Activated T-helper 2 cell treated with anti-CD3 and anti-CD28 coated beads, Interferon-gamma antibody, Interleukin-2, Interleukin-4, amounts not matched to agents 10 μg/mL and 5 μg/mL and 100 μg/mL, durations not matched to agents 14 hours and 24 hours and 36 hours (primary cell): ENCODE data around the gene SHD. TPM values are rescaled to one million over a fixed set of nuclear protein-coding genes. Genes with fewer than 3 reads are reported as not detected.

ENCODE experiments used
- DNase-seq: peaks from one replicate; pipeline ENCODE4 v3.0.0; 2021; ENCODE audit warnings: low spot score
- H3K27ac Mint-ChIP-seq: one replicate; pipeline ENCODE4 v1.8.0; 2021; ENCODE audit warnings: mixed read lengths
- H3K27me3 Mint-ChIP-seq: one replicate; pipeline ENCODE4 v1.8.0; 2021; ENCODE audit warnings: low read depth, mixed read lengths
- H3K36me3 Mint-ChIP-seq: one replicate; pipeline ENCODE4 v1.8.0; 2021; ENCODE audit warnings: low read depth, mixed read lengths
- H3K4me1 Mint-ChIP-seq: one replicate; pipeline ENCODE4 v1.8.0; 2021; ENCODE audit warnings: low read depth, mixed read lengths
- H3K4me3 Mint-ChIP-seq: one replicate; pipeline ENCODE4 v1.8.0; 2021; ENCODE audit warnings: low read depth, mild to moderate bottlenecking, moderate library complexity, mixed read lengths
- H3K9me3 Mint-ChIP-seq: one replicate; pipeline ENCODE4 v1.8.0; 2021; ENCODE audit warnings: mixed read lengths
- intact Hi-C: fragments of 100-400 bp; cut with micrococcal nuclease; formaldehyde crosslinking; loops from one replicate; pipeline ENCODE4 v1.15.1; 2023
- total RNA-seq: library from RNA; stranded (reverse); gene quantifications from 2 replicates; pipeline ENCODE4 v1.2.3, GENCODE V29; 2022

SHD gene
- total RNA-seq, 1 donor from 2014 or later = 0.46 TPM

DNA sequence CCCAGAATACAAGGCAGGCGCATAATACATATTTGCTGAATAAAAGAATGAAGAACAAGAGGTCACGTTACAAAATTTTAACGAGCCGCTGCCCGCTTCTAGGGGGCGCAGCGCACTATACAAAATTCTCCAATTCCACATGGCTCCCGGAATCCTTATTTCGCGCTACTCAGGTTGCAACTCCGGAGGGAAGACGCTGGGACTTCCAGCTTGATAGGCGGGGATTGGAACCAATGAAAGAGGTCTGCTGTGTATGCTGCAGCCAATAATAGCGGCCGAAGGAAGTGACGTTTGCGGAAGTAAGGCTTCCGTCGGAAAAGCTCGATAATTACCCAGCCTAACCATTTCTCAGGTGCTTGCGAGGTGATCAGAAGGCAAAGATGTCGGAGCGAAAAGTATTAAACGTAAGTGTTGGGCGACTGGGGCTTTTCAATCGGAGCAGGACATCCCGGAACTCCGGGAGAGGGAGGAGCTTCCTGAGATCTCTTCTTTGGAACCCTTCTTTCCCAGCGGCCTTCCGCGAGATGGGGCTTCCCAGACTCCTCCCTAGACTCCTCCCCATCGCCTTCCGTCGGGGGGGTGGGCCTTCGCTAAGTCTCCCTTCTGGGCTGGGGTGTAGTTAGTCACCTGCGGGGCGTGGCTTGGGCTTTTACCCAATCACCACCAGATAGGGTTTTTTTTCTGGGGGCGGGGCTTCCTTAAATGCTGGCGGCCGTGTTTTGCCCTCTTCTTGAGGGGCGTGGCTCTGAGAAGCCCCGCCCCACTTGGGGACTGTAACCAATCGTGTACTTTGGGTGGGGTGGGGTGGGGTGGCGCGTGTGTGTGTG lies 32.1 kb upstream of the SHD start, which contains the start of gene YJU2:
YJU2 (plus strand) TSS at position 314 of the 827 bp plus-strand sequence; CDS start at position 381, 67 bp downstream.
- intact Hi-C loops = loop anchor here (1.0 to 5.0 kb wide), 4 partner anchors 18 to 210 kb away; partner anchors contain the start of genes CHAF1A, EBI3, UBXN6 and ZBTB7A
- Mint-ChIP-seq H3K27me3 (no peaks in the 10 kb centered on the region), H3K36me3 (peaks cover 37% of the 10 kb centered on the region), H3K27ac (peak within 1 kb of the TSS; percentile 96), H3K4me3 (peak within 1 kb of the TSS; percentile 88), H3K4me1 (peaks cover 10% of the 10 kb centered on the region), H3K9me3 (peaks cover 6% of the 10 kb centered on the region)
- DNase-seq = peak; percentile 99

DNA sequence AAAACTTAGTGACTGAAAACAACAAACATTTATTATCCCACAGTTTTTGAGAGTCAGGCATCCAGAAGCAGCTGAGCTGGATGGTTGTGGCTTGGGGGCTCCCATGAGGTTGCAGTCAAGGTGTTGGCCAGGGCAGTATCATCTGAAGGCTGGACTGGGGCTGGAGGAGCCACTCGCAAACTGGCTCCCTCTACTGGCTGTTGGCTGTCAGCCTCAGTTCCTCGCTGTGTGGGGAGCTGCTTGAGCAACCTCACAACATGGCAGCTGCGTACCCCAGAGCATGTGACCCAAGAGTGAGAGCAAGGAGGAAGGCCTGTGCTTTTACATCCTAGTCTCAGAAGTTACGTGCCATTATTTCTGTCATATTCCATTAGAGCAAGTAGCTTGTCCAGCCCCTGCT lies 22.5 kb upstream of the SHD start:
- no peaks in the 10 kb centered on the region for H3K27me3 Mint-ChIP-seq
- peaks cover 74% of the 10 kb centered on the region for H3K36me3 Mint-ChIP-seq
- H3K27ac Mint-ChIP-seq = no peak overlapping the region
- peaks cover 10% of the 10 kb centered on the region for H3K9me3 Mint-ChIP-seq
- DNase-seq = no peak
- intact Hi-C loops = no loop called here
- H3K4me3 Mint-ChIP-seq = no peak overlapping the region
- H3K4me1 Mint-ChIP-seq = no peaks in the 10 kb centered on the region

DNA sequence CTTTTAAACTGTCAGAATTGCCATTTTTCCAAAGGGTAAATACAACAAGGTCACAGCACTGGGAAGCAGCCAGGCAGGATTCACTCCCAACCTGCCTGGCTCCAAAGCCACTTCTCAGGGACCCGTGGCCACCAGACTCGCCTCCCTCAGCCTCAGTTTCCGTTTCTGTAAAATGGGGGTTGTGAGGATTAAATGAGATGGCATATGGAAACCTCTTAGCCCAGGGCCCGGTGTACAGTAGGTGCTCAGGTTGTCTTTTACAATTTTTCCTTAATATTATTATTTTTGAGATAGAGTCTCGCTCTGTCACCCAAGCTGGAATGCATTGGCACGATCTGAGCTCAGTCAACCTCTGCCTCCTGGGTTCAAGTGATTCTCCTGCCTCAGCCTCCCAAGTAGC lies 22.0 kb upstream of the SHD start:
- Mint-ChIP-seq H3K4me1 (no peaks in the 10 kb centered on the region), H3K9me3 (peaks cover 10% of the 10 kb centered on the region), H3K27ac (no peak overlapping the region), H3K4me3 (no peak overlapping the region), H3K27me3 (no peaks in the 10 kb centered on the region), H3K36me3 (peaks cover 72% of the 10 kb centered on the region)
- intact Hi-C loops = no loop called here
- DNase-seq = no peak

DNA sequence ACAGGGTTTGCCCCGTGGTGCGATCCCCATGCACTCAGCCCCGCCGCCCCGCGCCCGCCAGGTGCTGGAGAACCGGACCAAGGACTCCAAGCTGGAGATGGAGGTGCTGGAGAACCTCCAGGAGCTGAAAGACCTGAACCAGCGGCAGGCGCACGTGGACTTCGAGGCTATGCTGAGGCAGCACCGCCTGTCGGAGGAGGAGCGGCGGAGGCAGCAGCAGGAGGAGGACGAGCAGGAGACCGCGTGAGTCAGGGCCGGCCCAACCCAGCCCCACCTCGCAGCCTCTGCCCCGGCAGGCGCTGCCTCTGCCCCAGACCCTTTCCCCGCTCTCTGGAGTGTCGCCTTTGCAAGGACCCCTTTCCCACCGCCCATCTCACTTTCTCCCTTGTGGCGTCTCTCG lies 20.9 kb upstream of the SHD start:
- Mint-ChIP-seq H3K4me1 (no peaks in the 10 kb centered on the region), H3K27me3 (no peaks in the 10 kb centered on the region), H3K4me3 (no peak overlapping the region), H3K27ac (no peak overlapping the region), H3K36me3 (peaks cover 63% of the 10 kb centered on the region), H3K9me3 (peaks cover 10% of the 10 kb centered on the region)
- intact Hi-C loops = no loop called here
- no peak for DNase-seq

- intact Hi-C loops = no loop called here
- no peak overlapping the region for H3K27ac Mint-ChIP-seq
Observed at GRCh38 chr19:4260613-4261191, 18.4 kb upstream of the SHD start.

GRCh38 chr19:4264812-4265211 lies 14.3 kb upstream of the SHD start:
- no peak overlapping the region for H3K4me3 Mint-ChIP-seq
- intact Hi-C loops = loop anchor here (5.0 kb wide), 1 partner anchor 137 kb away; the partner anchor contains the start of genes CHAF1A and SH3GL1
- peaks cover 47% of the 10 kb centered on the region for H3K36me3 Mint-ChIP-seq
- no peak for DNase-seq
- H3K27ac Mint-ChIP-seq = peak overlapping the region; percentile 67
- no peaks in the 10 kb centered on the region for H3K9me3 Mint-ChIP-seq
- H3K4me1 Mint-ChIP-seq = peaks cover 3% of the 10 kb centered on the region
- no peaks in the 10 kb centered on the region for H3K27me3 Mint-ChIP-seq

More at GRCh38 chr19:4260613-4261191, 18.4 kb upstream of the SHD start:
- H3K9me3 Mint-ChIP-seq = no peaks in the 10 kb centered on the region
- no peak for DNase-seq
- peaks cover 49% of the 10 kb centered on the region for H3K36me3 Mint-ChIP-seq
- H3K4me1 Mint-ChIP-seq = no peaks in the 10 kb centered on the region
- no peaks in the 10 kb centered on the region for H3K27me3 Mint-ChIP-seq
- H3K4me3 Mint-ChIP-seq = no peak overlapping the region

DNA sequence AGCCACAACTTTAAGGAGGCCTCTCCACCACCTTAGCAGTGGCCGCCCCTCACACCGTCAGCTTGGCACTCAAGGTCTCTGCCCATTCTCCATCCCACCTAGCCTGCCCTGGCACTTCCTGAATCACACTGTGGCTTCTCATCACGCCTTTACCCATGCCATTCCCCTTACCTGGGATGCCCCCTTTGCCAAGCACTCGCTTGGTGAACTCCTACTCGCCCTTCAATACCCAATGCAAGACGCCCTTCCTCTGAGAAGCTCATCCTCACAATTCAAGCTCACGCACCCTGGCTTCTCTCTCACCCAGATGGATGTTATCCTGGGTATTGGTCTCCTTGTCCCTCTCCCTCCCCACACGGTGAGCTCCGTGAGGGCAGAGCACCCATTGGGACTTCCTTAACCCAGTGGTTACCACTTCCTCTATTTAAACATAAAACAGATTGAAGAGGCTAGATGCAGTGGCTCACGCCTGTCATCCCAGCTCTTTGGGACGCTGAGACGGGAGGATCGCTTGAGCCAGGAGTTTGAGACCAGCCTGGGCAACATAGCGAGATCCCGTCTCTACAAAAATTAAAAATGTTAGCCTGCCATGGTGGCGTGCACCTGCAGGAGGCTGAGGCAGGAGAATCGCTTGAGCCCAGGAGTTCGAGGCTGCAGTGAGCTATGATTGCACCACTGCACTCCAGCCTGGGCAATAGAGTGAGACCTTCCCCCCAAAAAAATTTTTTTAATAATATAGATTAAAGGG lies 12.6 kb upstream of the SHD start:
- Mint-ChIP-seq H3K27ac (no peak overlapping the region), H3K27me3 (no peaks in the 10 kb centered on the region), H3K4me3 (no peak overlapping the region), H3K36me3 (peaks cover 41% of the 10 kb centered on the region), H3K9me3 (no peaks in the 10 kb centered on the region), H3K4me1 (peaks cover 3% of the 10 kb centered on the region)
- DNase-seq = no peak
- intact Hi-C loops = loop anchor here (5.0 kb wide), 1 partner anchor 136 kb away; the partner anchor contains the start of genes CHAF1A and SH3GL1

DNA sequence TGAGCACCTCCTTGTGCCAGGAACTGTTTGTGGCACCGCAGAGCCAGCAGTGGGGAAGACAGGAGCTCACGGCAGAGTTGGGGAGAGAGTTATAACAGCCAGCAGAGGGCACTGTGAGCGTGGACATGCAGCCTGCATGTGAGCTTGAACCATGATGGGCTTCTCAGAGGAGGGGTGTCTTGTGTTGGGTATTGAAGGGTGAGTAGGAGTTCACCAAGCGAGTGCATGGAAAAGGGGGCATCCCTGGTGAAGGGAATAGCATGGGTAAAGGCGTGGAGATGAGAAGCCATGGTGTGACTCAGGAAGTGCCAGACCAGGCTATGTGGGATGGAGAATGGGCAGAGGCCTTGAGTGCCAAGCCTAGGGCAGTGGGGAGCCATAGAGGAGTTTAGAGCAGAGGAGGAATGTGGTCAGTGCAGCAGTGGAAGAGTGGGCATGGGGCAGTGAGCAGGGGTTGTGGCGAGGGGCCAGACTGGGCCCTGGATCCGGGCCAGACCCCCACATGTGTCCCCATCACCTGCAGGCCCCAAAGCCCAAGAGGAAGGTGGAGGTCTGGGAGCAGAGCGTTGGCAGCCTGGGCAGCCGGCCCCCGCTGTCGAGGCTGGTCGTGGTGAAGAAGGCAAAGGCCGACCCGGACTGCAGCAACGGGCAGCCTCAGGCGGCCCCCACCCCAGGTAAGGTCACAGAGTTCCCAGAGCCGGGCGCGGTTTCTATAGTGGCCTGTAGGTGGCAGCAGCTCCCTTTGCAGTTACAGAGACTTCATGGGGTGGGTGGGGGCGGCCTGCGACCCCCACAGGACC lies 11.8 kb upstream of the SHD start:
- Mint-ChIP-seq H3K4me1 (peaks cover 3% of the 10 kb centered on the region), H3K9me3 (no peaks in the 10 kb centered on the region), H3K36me3 (peaks cover 42% of the 10 kb centered on the region), H3K27me3 (no peaks in the 10 kb centered on the region), H3K27ac (peak overlapping the region; percentile 10), H3K4me3 (no peak overlapping the region)
- peak; percentile 49 for DNase-seq
- intact Hi-C loops = loop anchor here (1.0 to 5.0 kb wide), 2 partner anchors 85 to 135 kb away; partner anchors contain the start of genes CHAF1A and SH3GL1

DNA sequence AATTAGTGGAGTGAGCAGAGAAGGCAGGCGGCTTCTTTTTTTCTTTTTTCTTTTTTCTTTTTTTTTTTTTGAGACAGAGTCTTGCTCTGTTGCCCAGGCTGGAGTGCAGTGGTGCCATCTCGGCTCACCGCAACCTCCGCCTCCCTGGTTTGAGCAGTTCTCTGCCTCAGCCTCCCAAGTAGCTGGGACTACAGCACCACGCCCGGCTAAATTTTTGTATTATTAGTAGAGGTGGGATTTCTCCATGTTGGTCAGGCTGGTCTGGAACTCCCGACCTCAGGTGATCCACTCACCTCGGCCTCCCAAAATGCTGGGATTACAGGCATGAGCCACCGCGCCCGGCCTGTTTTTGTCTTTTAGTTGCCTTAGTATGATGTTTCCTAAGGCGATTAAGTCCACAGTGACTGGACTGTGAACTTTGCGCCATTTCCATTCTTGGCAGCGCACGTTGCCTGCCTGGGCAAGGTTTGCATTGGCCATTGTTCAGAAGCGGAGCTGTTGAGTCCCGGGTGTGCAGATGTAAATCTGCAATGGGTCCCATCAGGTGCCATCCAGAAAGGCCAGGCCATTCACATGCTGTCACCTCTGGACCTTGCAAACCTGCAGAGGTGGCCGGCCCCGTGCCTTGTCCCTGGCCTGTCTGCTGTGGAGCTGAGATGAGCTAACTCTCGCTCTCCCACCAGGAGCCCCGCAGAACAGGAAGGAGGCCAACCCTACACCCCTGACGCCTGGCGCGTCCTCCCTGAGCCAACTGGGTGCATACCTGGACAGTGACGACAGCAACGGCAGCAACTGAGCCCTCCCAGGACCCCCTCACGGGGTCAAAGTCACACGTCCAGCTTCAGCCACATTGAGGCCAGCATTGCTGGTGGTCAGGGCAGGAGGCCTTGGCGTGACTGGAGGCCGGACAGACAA lies 10.9 kb upstream of the SHD start:
- peaks cover 41% of the 10 kb centered on the region for H3K36me3 Mint-ChIP-seq
- DNase-seq = no peak
- intact Hi-C loops = loop anchor here (1.0 to 5.0 kb wide), 2 partner anchors 84 to 134 kb away; partner anchors contain the start of genes CHAF1A and SH3GL1
- H3K27me3 Mint-ChIP-seq = no peaks in the 10 kb centered on the region
- H3K9me3 Mint-ChIP-seq = no peaks in the 10 kb centered on the region
- no peak overlapping the region for H3K27ac Mint-ChIP-seq
- peaks cover 3% of the 10 kb centered on the region for H3K4me1 Mint-ChIP-seq
- H3K4me3 Mint-ChIP-seq = no peak overlapping the region

DNA sequence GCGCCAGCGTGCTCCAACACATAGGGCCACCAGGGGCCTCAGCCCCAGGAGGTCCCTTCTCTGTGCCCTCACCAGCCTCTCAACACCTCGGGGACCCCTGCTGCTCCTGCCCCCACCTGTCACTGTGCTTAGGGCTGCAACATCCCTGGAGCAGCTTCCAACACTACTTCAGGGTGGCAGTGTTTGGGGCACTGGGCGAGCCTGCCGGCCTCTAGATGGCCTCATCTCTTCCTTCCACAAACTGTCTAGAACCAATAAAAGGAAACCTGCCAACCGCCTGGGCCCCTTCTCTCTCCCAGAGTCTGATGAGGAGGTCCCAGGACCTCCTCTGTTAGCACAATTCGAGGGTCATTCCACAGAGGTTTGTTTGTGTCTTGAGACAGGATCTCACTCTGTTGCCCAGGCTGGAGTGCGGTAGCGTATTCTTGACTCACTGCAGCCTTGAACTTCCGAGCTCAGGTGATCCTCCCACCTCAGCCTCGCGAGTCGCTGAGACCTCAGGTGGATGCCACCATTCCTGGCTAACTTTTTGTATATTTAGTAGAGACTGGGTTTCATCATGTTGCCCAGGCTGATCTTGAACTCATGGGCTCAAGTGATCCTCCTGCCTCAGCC lies 10.1 kb upstream of the SHD start:
- intact Hi-C loops = loop anchor here (5.0 kb wide), 1 partner anchor 133 kb away; the partner anchor contains the start of genes CHAF1A and SH3GL1
- Mint-ChIP-seq H3K27me3 (no peaks in the 10 kb centered on the region), H3K9me3 (no peaks in the 10 kb centered on the region), H3K27ac (no peak overlapping the region), H3K4me3 (no peak overlapping the region), H3K36me3 (peaks cover 39% of the 10 kb centered on the region), H3K4me1 (peaks cover 3% of the 10 kb centered on the region)
- no peak for DNase-seq

GRCh38 chr19:4272894-4273293 lies 6.2 kb upstream of the SHD start:
- peaks cover 3% of the 10 kb centered on the region for H3K27me3 Mint-ChIP-seq

More at GRCh38 chr19:4272894-4273293, 6.2 kb upstream of the SHD start:
- Mint-ChIP-seq H3K4me1 (no peaks in the 10 kb centered on the region), H3K4me3 (no peak overlapping the region), H3K36me3 (peaks cover 14% of the 10 kb centered on the region), H3K9me3 (no peaks in the 10 kb centered on the region), H3K27ac (no peak overlapping the region)
- intact Hi-C loops = no loop called here
- no peak for DNase-seq
